Amniotic stem cell (primary cell): ENCODE measurements around the gene CHCHD1.
"Not testable (repeated sequence)": the region's sequence is repeated elsewhere in the genome, so short reads cannot be mapped to it uniquely, and the experiment has no call there.

Experiments used
- DNase-seq: peaks from one replicate; lab custom pipeline; 2025; lab: John Stamatoyannopoulos, UW

The CHCHD1 gene

GRCh38 chr10:73781879-73782748 is at the start of gene CHCHD1:
CHCHD1 (plus strand) TSS chr10:73782048; CDS start chr10:73782076, 28 bp downstream.
- peak; percentile 61 for DNase-seq

GRCh38 chr10:73732426-73732825 is 49.4 kb upstream of the CHCHD1 start:
- no peak for DNase-seq

- no peak for DNase-seq
Measured at GRCh38 chr10:73732931-73733623, 48.8 kb upstream of the CHCHD1 start.

GRCh38 chr10:73734028-73734720 is 47.7 kb upstream of the CHCHD1 start:
- DNase-seq: no peak

- no peak for DNase-seq
Measured at GRCh38 chr10:73734796-73735305, 47.0 kb upstream of the CHCHD1 start.

- not testable (repeated sequence) for DNase-seq
Measured at GRCh38 chr10:73740501-73741254, 41.2 kb upstream of the CHCHD1 start.

- no peak for DNase-seq
Measured at GRCh38 chr10:73742454-73742734, 39.5 kb upstream of the CHCHD1 start.

GRCh38 chr10:73743327-73743904 is 38.4 kb upstream of the CHCHD1 start:
- DNase-seq: no peak

- peak; percentile 95 for DNase-seq
Measured at GRCh38 chr10:73743905-73744663, 37.8 kb upstream of the CHCHD1 start, which contains the start of gene SEC24C. SEC24C (plus strand) TSS chr10:73744372; CDS start chr10:73746833, 2,461 bp downstream.

GRCh38 chr10:73744664-73744975 is 37.2 kb upstream of the CHCHD1 start:
- DNase-seq: peak; percentile 74

- no peak for DNase-seq
Measured at GRCh38 chr10:73746721-73747120, 35.1 kb upstream of the CHCHD1 start.

GRCh38 chr10:73750819-73751218 is 31.0 kb upstream of the CHCHD1 start:
- DNase-seq: no peak

- no peak for DNase-seq
Measured at GRCh38 chr10:73756183-73756582, 25.7 kb upstream of the CHCHD1 start.

- no peak for DNase-seq
Measured at GRCh38 chr10:73758704-73759511, 22.9 kb upstream of the CHCHD1 start.

- no peak for DNase-seq
Measured at GRCh38 chr10:73759512-73760115, 22.2 kb upstream of the CHCHD1 start.

GRCh38 chr10:73761781-73762180 is 20.1 kb upstream of the CHCHD1 start:
- DNase-seq: no peak

GRCh38 chr10:73762915-73763314 is 18.9 kb upstream of the CHCHD1 start:
- no peak for DNase-seq

- DNase-seq: no peak
Measured at GRCh38 chr10:73763343-73763742, 18.5 kb upstream of the CHCHD1 start.

- no peak for DNase-seq
Measured at GRCh38 chr10:73765066-73765465, 16.8 kb upstream of the CHCHD1 start.

GRCh38 chr10:73768881-73769280 is 13.0 kb upstream of the CHCHD1 start:
- DNase-seq: no peak
